Endodermal cell (in vitro differentiated cells): Measurements from ENCODE around the gene ZFP91. TPM values are rescaled to one million over a fixed set of nuclear protein-coding genes. Genes with fewer than 3 reads are reported as not detected.

Experiments
- DNase-seq: peaks from one replicate; pipeline ENCODE4 v3.0.0-alpha.2; 2017
- H3K27ac ChIP-seq: 2 replicates; pipeline ENCODE4 v1.5.1; 2013; ENCODE audit warnings: mild to moderate bottlenecking, low read depth, low read length, moderate library complexity
- H3K27me3 ChIP-seq: 2 replicates; pipeline ENCODE4 v1.6.1; 2013; ENCODE audit warnings: mild to moderate bottlenecking, low read length, moderate library complexity; ENCODE audit not compliant: insufficient read depth, control insufficient read depth, poor library complexity, severe bottlenecking
- H3K36me3 ChIP-seq: 2 replicates; pipeline ENCODE4 v1.7.0; 2013; ENCODE audit warnings: mild to moderate bottlenecking, low read length, moderate library complexity; ENCODE audit not compliant: control insufficient read depth, insufficient read depth
- H3K4me1 ChIP-seq: one replicate; pipeline ENCODE4 v1.7.0; 2013; ENCODE audit warnings: low read length; ENCODE audit not compliant: control insufficient read depth, insufficient read depth
- H3K4me3 ChIP-seq: 2 replicates; pipeline ENCODE4 v1.5.1; 2013; ENCODE audit warnings: mild to moderate bottlenecking, low read length, moderate library complexity
- H3K9ac ChIP-seq: 2 replicates; pipeline ENCODE4 v1.6.1; 2013; ENCODE audit warnings: mild to moderate bottlenecking, low read length, moderate library complexity; ENCODE audit not compliant: poor library complexity, severe bottlenecking; ENCODE audit errors: extremely low read depth
- H3K9me3 ChIP-seq: 2 replicates; pipeline ENCODE4 v1.6.1; 2013; ENCODE audit warnings: mild to moderate bottlenecking, low read length, moderate library complexity; ENCODE audit not compliant: control insufficient read depth
- H3K27ac Mint-ChIP-seq: 2 replicates; pipeline ENCODE4 v1.8.0; 2020; ENCODE audit warnings: mixed read lengths
- H3K27me3 Mint-ChIP-seq: 2 replicates; pipeline ENCODE4 v1.8.0; 2021; ENCODE audit warnings: mild to moderate bottlenecking, mixed read lengths; ENCODE audit not compliant: insufficient read depth
- H3K36me3 Mint-ChIP-seq: 2 replicates; pipeline ENCODE4 v1.8.0; 2020; ENCODE audit warnings: low read depth, mixed read lengths
- H3K4me1 Mint-ChIP-seq: 2 replicates; pipeline ENCODE4 v1.8.0; 2020; ENCODE audit warnings: mixed read lengths
- H3K4me3 Mint-ChIP-seq: 2 replicates; pipeline ENCODE4 v1.8.0; 2020; ENCODE audit warnings: mild to moderate bottlenecking, moderate library complexity, mixed read lengths
- H3K9me3 Mint-ChIP-seq: 2 replicates; pipeline ENCODE4 v1.8.0; 2020; ENCODE audit warnings: mild to moderate bottlenecking, mixed read lengths
- CTCF ChIP-seq: fragments of 200-600 bp; sonication (generic); conservative IDR thresholded peaks from 2 replicates; pipeline ENCODE4 v1.5.0; 2021; ENCODE audit warnings: antibody characterized with exemption, mild to moderate bottlenecking
- WGBS, 2 experiments: methylation state at CpG; one replicate each; pipeline versions ENCODE4 v1.1.5 to v1.1.7; 2013; ENCODE audit warnings: missing lambda C conversion rate in 2 of 2, mixed read lengths in 1 of 2; ENCODE audit not compliant: insufficient coverage in 1 of 2, insufficient read length in 1 of 2; 5-methylcytosine and 5-hydroxymethylcytosine counted together
- total RNA-seq, 2 donors: library from RNA; stranded (reverse); fragmentation: NEBNext Ultra II Directional in 1 of 2; extraction: Animal tissue kit (Norgen Biotek cat#: 25700) in 1 of 2; gene quantifications; 2 replicates in 1 of 2; 3 replicates in 1 of 2; pipeline ENCODE4 v1.2.1, GENCODE V29; 2021

ZFP91 gene
- total RNA-seq, 2 donors from 2014 or later, result 28.0 to 31.0 TPM

DNA sequence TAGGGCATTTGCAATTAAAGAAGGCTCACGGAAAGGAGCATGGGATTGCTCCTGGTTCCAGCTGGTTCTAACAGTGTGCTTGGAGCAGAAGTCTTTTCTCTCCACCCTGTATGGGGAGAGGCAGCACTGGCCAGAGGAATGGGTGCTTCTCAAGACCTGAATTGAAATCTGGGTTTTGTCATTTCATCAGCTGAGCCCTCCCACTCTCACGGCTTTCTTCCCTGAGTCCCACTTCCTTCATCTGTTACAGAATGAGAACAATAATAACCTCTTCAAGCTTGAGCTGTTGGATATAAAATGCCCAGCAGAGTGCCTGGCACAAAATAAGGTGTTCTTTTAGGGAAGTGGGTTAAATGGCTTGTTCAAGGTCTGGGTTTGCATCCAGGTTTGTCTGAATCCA is 60.8 kb downstream of the ZFP91 start:
- no peaks in the 10 kb centered on the region for H3K27me3 ChIP-seq
- no peaks in the 10 kb centered on the region for H3K9me3 ChIP-seq
- H3K4me1 ChIP-seq, result no peaks in the 10 kb centered on the region
- no peaks in the 10 kb centered on the region for H3K36me3 ChIP-seq
- H3K27ac ChIP-seq, result no peak overlapping the region
- H3K4me3 ChIP-seq, result no peak overlapping the region
- Mint-ChIP-seq H3K36me3 (no peaks in the 10 kb centered on the region), H3K4me3 (no peak overlapping the region), H3K27me3 (peaks cover 2% of the 10 kb centered on the region), H3K27ac (no peak overlapping the region), H3K9me3 (peaks cover 6% of the 10 kb centered on the region), H3K4me1 (no peaks in the 10 kb centered on the region)
- TF ChIP-seq CTCF, result no peak
- WGBS, 2 experiments, result 88% methylated on average over 2 of the region's 2 CpGs; no CpG with 5 or more reads in 1 of the 2 experiments
- DNase-seq, result no peak
- H3K9ac ChIP-seq, result no peak overlapping the region

- no peak overlapping the region for H3K4me3 ChIP-seq
- no peak overlapping the region for H3K27ac Mint-ChIP-seq
- peaks cover 13% of the 10 kb centered on the region for H3K9me3 Mint-ChIP-seq
- H3K36me3 Mint-ChIP-seq, result no peaks in the 10 kb centered on the region
- H3K4me3 Mint-ChIP-seq, result no peak overlapping the region
- H3K4me1 Mint-ChIP-seq, result no peaks in the 10 kb centered on the region
- H3K9ac ChIP-seq, result no peak overlapping the region
- peaks cover 2% of the 10 kb centered on the region for H3K27me3 Mint-ChIP-seq
- H3K4me1 ChIP-seq, result no peaks in the 10 kb centered on the region
- H3K9me3 ChIP-seq, result peaks cover 4% of the 10 kb centered on the region
- 56 to 83% methylated on average over 1 of the region's 1 CpG for WGBS, 2 experiments
- H3K27ac ChIP-seq, result no peak overlapping the region
- H3K36me3 ChIP-seq, result no peaks in the 10 kb centered on the region
- DNase-seq, result no peak
- TF ChIP-seq CTCF, result no peak
- H3K27me3 ChIP-seq, result no peaks in the 10 kb centered on the region
Measured at GRCh38 chr11:58640386-58641023, 61.6 kb downstream of the ZFP91 start.

- no peak overlapping the region for H3K27ac Mint-ChIP-seq
- 92% methylated on average over 2 to 3 of the region's 3 CpGs for WGBS, 2 experiments
- no peak for TF ChIP-seq CTCF
- no peak overlapping the region for H3K4me3 ChIP-seq
- peaks cover 12% of the 10 kb centered on the region for H3K9me3 ChIP-seq
- H3K9me3 Mint-ChIP-seq, result peaks cover 22% of the 10 kb centered on the region
- no peak overlapping the region for H3K4me3 Mint-ChIP-seq
- peaks cover 2% of the 10 kb centered on the region for H3K27me3 Mint-ChIP-seq
- no peaks in the 10 kb centered on the region for H3K4me1 ChIP-seq
- H3K27ac ChIP-seq, result no peak overlapping the region
- H3K36me3 Mint-ChIP-seq, result no peaks in the 10 kb centered on the region
- no peak overlapping the region for H3K9ac ChIP-seq
- H3K4me1 Mint-ChIP-seq, result no peaks in the 10 kb centered on the region
- no peaks in the 10 kb centered on the region for H3K36me3 ChIP-seq
- no peaks in the 10 kb centered on the region for H3K27me3 ChIP-seq
- DNase-seq, result no peak
Measured at GRCh38 chr11:58641341-58641740, 62.5 kb downstream of the ZFP91 start.
